Trophoblast cell (in vitro differentiated cells and primary cell): ENCODE measurements around the gene RBP3.

Source experiments
- DNase-seq, 2 donors: peaks; one replicate each; pipeline ENCODE4 v3.0.0-alpha.2; 2016
- H2AFZ ChIP-seq: 2 replicates; pipeline ENCODE4 v1.6.1; 2013; ENCODE audit warnings: low read length, moderate library complexity, mild to moderate bottlenecking; ENCODE audit not compliant: insufficient read depth, poor library complexity
- H2AK5ac ChIP-seq: 2 replicates; pipeline ENCODE4 v1.6.1; 2013; ENCODE audit warnings: mild to moderate bottlenecking, low read length
- H2BK120ac ChIP-seq: 2 replicates; pipeline ENCODE4 v1.6.1; 2013; ENCODE audit warnings: low read length, mild to moderate bottlenecking, moderate library complexity; ENCODE audit not compliant: insufficient read depth, poor library complexity
- H2BK12ac ChIP-seq: 2 replicates; pipeline ENCODE4 v1.6.1; 2013; ENCODE audit warnings: mild to moderate bottlenecking, low read length, moderate library complexity
- H2BK5ac ChIP-seq: 2 replicates; pipeline ENCODE4 v1.6.1; 2013; ENCODE audit warnings: low read length, low read depth, moderate library complexity, mild to moderate bottlenecking; ENCODE audit not compliant: poor library complexity
- H3K14ac ChIP-seq: 2 replicates; pipeline ENCODE4 v1.6.1; 2013; ENCODE audit warnings: mild to moderate bottlenecking, low read length
- H3K18ac ChIP-seq: 2 replicates; pipeline ENCODE4 v1.6.1; 2013; ENCODE audit warnings: mild to moderate bottlenecking, low read length
- H3K23ac ChIP-seq: 2 replicates; pipeline ENCODE4 v1.6.1; 2013; ENCODE audit warnings: low read length
- H3K27ac ChIP-seq: 2 replicates; pipeline ENCODE4 v1.5.1; 2013; ENCODE audit warnings: low read depth, mild to moderate bottlenecking, inconsistent platforms, low read length, moderate library complexity
- H3K27me3 ChIP-seq: 2 replicates; pipeline ENCODE4 v1.6.1; 2013; ENCODE audit warnings: inconsistent platforms, mild to moderate bottlenecking, low read length, moderate library complexity; ENCODE audit not compliant: insufficient read depth
- H3K36me3 ChIP-seq, 2 experiments: 1 replicate in 1 of 2; 2 replicates in 1 of 2; pipeline ENCODE4 v1.6.1; 2013; ENCODE audit warnings: low read length in 2 of 2, mild to moderate bottlenecking in 2 of 2, moderate library complexity in 1 of 2; ENCODE audit not compliant: insufficient read depth in 2 of 2, control insufficient read depth in 1 of 2
- H3K4ac ChIP-seq: 2 replicates; pipeline ENCODE4 v1.6.1; 2013; ENCODE audit warnings: low read depth, mild to moderate bottlenecking, low read length, moderate library complexity
- H3K4me1 ChIP-seq, 2 experiments: 1 replicate in 1 of 2; 2 replicates in 1 of 2; pipeline ENCODE4 v1.6.1; 2013; ENCODE audit warnings: low read length in 2 of 2, mild to moderate bottlenecking in 2 of 2, moderate library complexity in 1 of 2; ENCODE audit not compliant: insufficient read depth in 2 of 2, control insufficient read depth in 1 of 2
- H3K4me2 ChIP-seq: 2 replicates; pipeline ENCODE4 v1.6.1; 2013; ENCODE audit warnings: inconsistent platforms, mild to moderate bottlenecking, low read length, moderate library complexity
- H3K4me3 ChIP-seq: 2 replicates; pipeline ENCODE4 v1.5.1; 2013; ENCODE audit warnings: mild to moderate bottlenecking, low read depth, low read length, inconsistent platforms
- H3K79me1 ChIP-seq: one replicate; pipeline ENCODE4 v1.6.1; 2013; ENCODE audit warnings: low read length
- H3K79me2 ChIP-seq: 2 replicates; pipeline ENCODE4 v1.6.1; 2013; ENCODE audit warnings: low read length, mild to moderate bottlenecking; ENCODE audit not compliant: control insufficient read depth, insufficient read depth, poor library complexity
- H3K9ac ChIP-seq: 2 replicates; pipeline ENCODE4 v1.6.1; 2013; ENCODE audit warnings: mild to moderate bottlenecking, low read length
- H3K9me3 ChIP-seq: 2 replicates; pipeline ENCODE4 v1.6.1; 2013; ENCODE audit warnings: low read depth, mild to moderate bottlenecking, control low read depth, inconsistent platforms, low read length; ENCODE audit not compliant: insufficient read depth
- H4K12ac ChIP-seq: 2 replicates; pipeline ENCODE4 v1.6.1; 2013; ENCODE audit warnings: low read depth, mild to moderate bottlenecking, low read length, moderate library complexity
- H4K8ac ChIP-seq: 2 replicates; pipeline ENCODE4 v1.6.1; 2013; ENCODE audit warnings: low read depth, mild to moderate bottlenecking, low read length, moderate library complexity
- H4K91ac ChIP-seq: one replicate; pipeline ENCODE4 v1.6.1; 2013; ENCODE audit warnings: low read depth, mild to moderate bottlenecking, low read length, moderate library complexity
- WGBS: extraction: QIAGEN DNeasy Blood & Tissue Kit; methylation state at CpG from one replicate; pipeline ENCODE4 v1.1.7; 2013; ENCODE audit warnings: missing lambda C conversion rate; ENCODE audit not compliant: insufficient read length, insufficient coverage; ENCODE audit errors: extremely low coverage; 5-methylcytosine and 5-hydroxymethylcytosine counted together

The RBP3 gene

DNA sequence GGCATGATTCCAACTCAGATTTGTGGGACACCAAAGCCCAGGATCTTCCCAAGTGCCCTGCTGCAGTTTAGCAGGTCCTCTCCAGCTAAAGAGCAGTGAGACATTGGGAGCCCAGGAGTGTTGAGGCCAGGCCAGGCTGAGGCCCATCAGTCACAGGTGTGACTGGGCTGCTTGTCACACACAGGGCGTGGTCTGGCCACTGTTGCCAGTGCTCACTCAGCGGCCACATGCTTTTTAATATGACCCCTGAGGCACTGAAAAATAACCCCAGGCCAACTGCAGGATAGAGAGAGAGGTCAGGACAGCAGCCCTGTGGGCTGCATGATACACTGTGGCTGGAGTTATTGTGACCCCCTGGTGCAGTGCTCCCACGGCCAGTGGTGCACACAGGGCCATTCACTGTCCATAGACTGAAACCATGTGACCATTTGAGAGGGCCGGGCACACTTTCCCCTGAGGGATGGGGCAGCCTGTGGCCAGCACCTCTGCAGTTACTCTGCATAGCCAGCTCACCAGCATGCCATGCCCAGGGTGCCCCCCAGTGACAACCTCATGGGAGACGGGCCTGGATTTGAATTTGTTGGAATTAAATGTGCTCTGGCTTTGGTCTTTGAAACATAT lies 21.7 kb upstream of the RBP3 start:
- Histone ChIP-seq H2BK12ac (no peak overlapping the region), H4K91ac (no peak overlapping the region), H3K4me2 (no peak overlapping the region), H2BK5ac (no peak overlapping the region), H3K27me3 (no peaks in the 10 kb centered on the region), H3K23ac (no peak overlapping the region), H3K14ac (no peak overlapping the region), H3K36me3 (no peaks in the 10 kb centered on the region), H4K12ac (no peak overlapping the region), H3K27ac (no peak overlapping the region), H3K9ac (no peak overlapping the region), H3K4ac (no peak overlapping the region), H3K4me1 (no peaks in the 10 kb centered on the region), H2BK120ac (no peak overlapping the region), H3K4me3 (no peak overlapping the region), H3K9me3 (peaks cover 20% of the 10 kb centered on the region), H2AFZ (no peak overlapping the region), H3K18ac (no peak overlapping the region), H4K8ac (no peak overlapping the region), H2AK5ac (no peak overlapping the region), H3K79me1 (no peaks in the 10 kb centered on the region), H3K79me2 (no peaks in the 10 kb centered on the region)
- peak in 1 of 2 donors; percentile 8 for DNase-seq
- no CpG with 5 or more reads among the region's 5 CpGs for WGBS

DNA sequence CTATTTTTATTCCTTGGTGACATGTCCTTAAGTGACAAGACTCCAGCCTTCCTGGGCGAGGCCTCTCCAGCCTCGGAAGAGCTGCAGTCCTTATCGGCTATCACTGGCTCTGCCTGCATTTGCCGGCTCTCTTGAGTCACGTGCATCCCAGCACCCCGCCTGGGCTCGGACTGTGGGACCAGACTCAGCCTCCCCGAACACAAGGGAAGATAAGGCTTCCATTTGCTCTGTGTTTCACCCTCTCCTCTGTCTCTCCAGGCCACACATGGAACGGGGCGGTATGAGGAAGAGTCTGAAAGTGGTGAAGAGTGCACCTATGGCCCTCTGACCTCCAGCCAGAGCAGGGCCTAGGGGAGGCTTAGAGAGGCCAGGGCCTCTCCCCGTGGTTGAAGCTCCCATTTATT lies 21.2 kb upstream of the RBP3 start:
- no peak overlapping the region for H4K8ac ChIP-seq
- H3K4me3 ChIP-seq: no peak overlapping the region
- peaks cover 2 to 3% of the 10 kb centered on the region in 2 experiments for H3K4me1 ChIP-seq
- no peak overlapping the region for H2AK5ac ChIP-seq
- no peaks in the 10 kb centered on the region for H3K79me1 ChIP-seq
- H2BK12ac ChIP-seq: no peak overlapping the region
- H3K27me3 ChIP-seq: no peaks in the 10 kb centered on the region
- no peak overlapping the region for H2AFZ ChIP-seq
- no peak overlapping the region for H3K4ac ChIP-seq
- no peak overlapping the region for H3K27ac ChIP-seq
- DNase-seq: no peak
- no peak overlapping the region for H3K23ac ChIP-seq
- H2BK120ac ChIP-seq: no peak overlapping the region
- H2BK5ac ChIP-seq: no peak overlapping the region
- H3K79me2 ChIP-seq: no peaks in the 10 kb centered on the region
- no peak overlapping the region for H3K18ac ChIP-seq
- WGBS: no CpG with 5 or more reads among the region's 11 CpGs
- H4K91ac ChIP-seq: no peak overlapping the region
- H3K9ac ChIP-seq: no peak overlapping the region
- H3K9me3 ChIP-seq: peaks cover 20% of the 10 kb centered on the region
- no peak overlapping the region for H3K4me2 ChIP-seq
- H3K36me3 ChIP-seq: no peaks in the 10 kb centered on the region
- H4K12ac ChIP-seq: no peak overlapping the region
- no peak overlapping the region for H3K14ac ChIP-seq

DNA sequence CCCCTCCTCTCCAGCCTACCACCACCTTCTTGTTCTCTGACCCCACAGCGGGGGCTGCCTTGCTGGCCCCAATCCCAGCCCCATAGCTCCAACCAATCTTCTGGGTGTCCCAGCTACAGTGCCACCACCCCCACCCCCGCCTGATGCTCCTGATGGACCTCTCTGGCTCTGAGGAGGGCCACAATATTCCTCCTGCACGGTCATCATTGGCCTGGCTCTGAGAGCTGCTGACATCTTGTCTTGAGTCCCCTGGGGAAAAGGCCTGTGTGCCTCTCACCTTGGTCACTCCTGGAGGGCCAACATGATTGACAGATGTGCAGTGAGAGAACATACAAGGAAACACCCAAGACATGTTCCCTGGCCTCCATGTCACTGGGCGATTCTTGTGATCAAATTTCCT lies 18.3 kb upstream of the RBP3 start:
- H3K4me2 ChIP-seq: no peak overlapping the region
- WGBS: no CpG with 5 or more reads among the region's 4 CpGs
- H3K18ac ChIP-seq: no peak overlapping the region
- no peak overlapping the region for H4K91ac ChIP-seq
- no peaks in the 10 kb centered on the region for H3K79me1 ChIP-seq
- H2AFZ ChIP-seq: no peak overlapping the region
- peaks cover 22% of the 10 kb centered on the region for H3K9me3 ChIP-seq
- H3K27ac ChIP-seq: no peak overlapping the region
- H2BK12ac ChIP-seq: no peak overlapping the region
- H2BK120ac ChIP-seq: no peak overlapping the region
- no peak overlapping the region for H3K4ac ChIP-seq
- H4K12ac ChIP-seq: no peak overlapping the region
- H3K23ac ChIP-seq: no peak overlapping the region
- no peaks in the 10 kb centered on the region for H3K36me3 ChIP-seq
- no peak overlapping the region for H3K4me3 ChIP-seq
- DNase-seq: no peak
- no peak overlapping the region for H4K8ac ChIP-seq
- H3K27me3 ChIP-seq: no peaks in the 10 kb centered on the region
- no peaks in the 10 kb centered on the region for H3K79me2 ChIP-seq
- no peak overlapping the region for H3K9ac ChIP-seq
- H2AK5ac ChIP-seq: no peak overlapping the region
- H3K14ac ChIP-seq: no peak overlapping the region
- H3K4me1 ChIP-seq: peaks cover 3 to 4% of the 10 kb centered on the region in 2 experiments
- H2BK5ac ChIP-seq: no peak overlapping the region

DNA sequence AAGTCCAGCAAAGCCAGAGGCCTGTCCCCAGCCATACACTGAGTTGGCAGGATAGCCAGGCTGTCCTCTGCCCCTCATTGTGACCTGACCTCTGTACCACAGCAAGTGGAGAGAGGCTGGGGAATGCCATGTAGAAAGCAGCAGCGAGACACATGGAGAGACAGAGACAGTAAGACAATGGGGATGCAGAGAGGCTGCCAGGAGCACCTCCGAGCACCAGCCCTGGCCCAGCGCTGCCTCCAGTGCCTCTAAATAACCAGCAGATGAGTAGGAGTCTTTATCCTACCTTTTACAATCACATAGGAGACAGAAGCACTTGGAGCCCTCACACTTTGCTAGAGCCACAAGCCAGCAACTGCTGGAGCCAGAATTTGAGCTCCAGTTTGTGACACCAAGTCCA lies 17.8 kb upstream of the RBP3 start:
- Histone ChIP-seq H3K9me3 (peaks cover 20% of the 10 kb centered on the region), H3K27me3 (no peaks in the 10 kb centered on the region), H3K79me1 (no peaks in the 10 kb centered on the region), H4K8ac (no peak overlapping the region), H4K12ac (no peak overlapping the region), H3K9ac (no peak overlapping the region), H3K18ac (no peak overlapping the region), H3K4me1 (peaks cover 3 to 4% of the 10 kb centered on the region in 2 experiments), H3K4ac (no peak overlapping the region), H3K4me2 (no peak overlapping the region), H3K23ac (no peak overlapping the region), H4K91ac (no peak overlapping the region), H3K27ac (no peak overlapping the region), H2BK120ac (no peak overlapping the region), H2BK12ac (no peak overlapping the region), H3K14ac (no peak overlapping the region), H2AK5ac (no peak overlapping the region), H3K79me2 (no peaks in the 10 kb centered on the region), H3K36me3 (no peaks in the 10 kb centered on the region), H2BK5ac (no peak overlapping the region), H3K4me3 (no peak overlapping the region), H2AFZ (no peak overlapping the region)
- no peak for DNase-seq
- no CpG with 5 or more reads among the region's 3 CpGs for WGBS
